ENCODE data around the gene TSKU. TPM values are rescaled to one million over a fixed set of nuclear protein-coding genes. Genes with fewer than 3 reads are reported as not detected.

The TSKU gene
- total and polyA plus RNA-seq, 9 of the 15 experiments (the other 6 are each of a cell fraction or from before 2014, with no cell fraction given): 0.60 to 11.9 (median 8.4) TPM

DNA sequence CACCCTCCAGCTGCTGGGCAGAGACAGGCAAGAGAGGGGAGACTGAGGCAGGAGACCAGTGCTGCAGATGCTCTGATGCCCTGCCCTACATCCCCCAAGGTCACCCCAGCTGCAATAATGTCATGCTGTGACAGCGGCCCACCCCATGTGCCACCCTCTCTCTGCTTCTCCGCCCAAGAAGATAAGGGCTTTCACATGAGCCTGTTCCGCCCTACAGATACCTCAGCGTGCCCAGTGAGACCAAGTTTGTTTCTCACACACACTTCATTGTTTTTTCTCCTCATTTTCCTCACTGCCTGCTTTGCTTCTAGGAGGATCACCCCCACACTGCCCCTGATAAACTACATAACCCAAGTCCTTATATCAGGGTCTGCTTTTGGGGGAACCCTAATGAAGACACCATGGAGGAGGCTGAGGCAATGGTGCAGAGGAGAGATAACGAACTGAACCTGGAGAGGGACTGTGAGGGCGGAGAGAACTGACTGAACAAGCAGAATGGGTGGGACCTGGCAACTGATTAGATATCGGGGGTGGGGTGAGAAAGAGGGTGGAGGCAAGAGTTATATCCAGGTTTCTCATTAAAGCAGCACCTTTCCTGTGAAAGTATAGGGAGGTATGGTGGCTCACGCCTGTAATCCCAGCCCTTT is 37.5 kb upstream of the TSKU start (continued):
- no peak for TF ChIP-seq ETV6 (IDR thresholded peaks at IDR 0.05; ENCODE audit: borderline replicate concordance in 1 of 2, low read depth in 2 of 2, low read length in 1 of 2)
- TF ChIP-seq ETV6 (CRISPR knock-in tag; IDR thresholded peaks at IDR 0.05; ENCODE audit: borderline replicate concordance): no peak
- no peak for TF ChIP-seq BMI1 (IDR thresholded peaks at IDR 0.05; ENCODE audit: low read length)
- no peak for TF ChIP-seq LARP7 (IDR thresholded peaks at IDR 0.05)
- no peak for TF ChIP-seq ZZZ3 (IDR thresholded peaks at IDR 0.05)
- no peak for TF ChIP-seq KAT2B (IDR thresholded peaks at IDR 0.05; ENCODE audit: low read depth, low read length)
- no peak for TF ChIP-seq SAFB2 (IDR thresholded peaks at IDR 0.05; ENCODE audit: borderline replicate concordance, low read depth, low read length, severe bottlenecking)
- no peak for TF ChIP-seq HEY1 (CRISPR knock-in tag; IDR thresholded peaks at IDR 0.05; ENCODE audit: borderline replicate concordance)
- TF ChIP-seq NRF1 (conservative IDR thresholded peaks at IDR 0.05 in 1 of 2, IDR thresholded peaks at IDR 0.05 in 1 of 2): no peak
- no peak for TF ChIP-seq ZNF133 (CRISPR knock-in tag; IDR thresholded peaks at IDR 0.05)
- peak; percentile 24; the same call in 1 of the 2 replicates for TF ChIP-seq JUN (IDR thresholded peaks at IDR 0.05; ENCODE audit: borderline replicate concordance, low read depth, low read length)
- no peak for TF ChIP-seq JUN (CRISPR knock-in tag; IDR thresholded peaks at IDR 0.05; ENCODE audit: borderline replicate concordance)
- no peak for TF ChIP-seq FOXJ3 (CRISPR knock-in tag; IDR thresholded peaks at IDR 0.05)
- TF ChIP-seq, protein P1, sequence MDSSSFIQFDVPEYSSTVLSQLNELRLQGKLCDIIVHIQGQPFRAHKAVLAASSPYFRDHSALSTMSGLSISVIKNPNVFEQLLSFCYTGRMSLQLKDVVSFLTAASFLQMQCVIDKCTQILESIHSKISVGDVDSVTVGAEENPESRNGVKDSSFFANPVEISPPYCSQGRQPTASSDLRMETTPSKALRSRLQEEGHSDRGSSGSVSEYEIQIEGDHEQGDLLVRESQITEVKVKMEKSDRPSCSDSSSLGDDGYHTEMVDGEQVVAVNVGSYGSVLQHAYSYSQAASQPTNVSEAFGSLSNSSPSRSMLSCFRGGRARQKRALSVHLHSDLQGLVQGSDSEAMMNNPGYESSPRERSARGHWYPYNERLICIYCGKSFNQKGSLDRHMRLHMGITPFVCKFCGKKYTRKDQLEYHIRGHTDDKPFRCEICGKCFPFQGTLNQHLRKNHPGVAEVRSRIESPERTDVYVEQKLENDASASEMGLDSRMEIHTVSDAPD (CRISPR knock-in tag; IDR thresholded peaks at IDR 0.05): no peak
- no peak for TF ChIP-seq FOXA1 (IDR thresholded peaks at IDR 0.05; ENCODE audit: borderline replicate concordance)
- TF ChIP-seq, protein P2, sequence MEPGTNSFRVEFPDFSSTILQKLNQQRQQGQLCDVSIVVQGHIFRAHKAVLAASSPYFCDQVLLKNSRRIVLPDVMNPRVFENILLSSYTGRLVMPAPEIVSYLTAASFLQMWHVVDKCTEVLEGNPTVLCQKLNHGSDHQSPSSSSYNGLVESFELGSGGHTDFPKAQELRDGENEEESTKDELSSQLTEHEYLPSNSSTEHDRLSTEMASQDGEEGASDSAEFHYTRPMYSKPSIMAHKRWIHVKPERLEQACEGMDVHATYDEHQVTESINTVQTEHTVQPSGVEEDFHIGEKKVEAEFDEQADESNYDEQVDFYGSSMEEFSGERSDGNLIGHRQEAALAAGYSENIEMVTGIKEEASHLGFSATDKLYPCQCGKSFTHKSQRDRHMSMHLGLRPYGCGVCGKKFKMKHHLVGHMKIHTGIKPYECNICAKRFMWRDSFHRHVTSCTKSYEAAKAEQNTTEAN (CRISPR knock-in tag; IDR thresholded peaks at IDR 0.05): no peak
- no peak for TF ChIP-seq PURB (CRISPR knock-in tag; IDR thresholded peaks at IDR 0.05; ENCODE audit: low read depth)
- no peak for TF ChIP-seq ELF1 (tag; IDR thresholded peaks at IDR 0.05)
- TF ChIP-seq SRSF9 (IDR thresholded peaks at IDR 0.05; ENCODE audit: borderline replicate concordance, low read depth, low read length): no peak
- no peak; the same call in 1 of the 2 replicates for TF ChIP-seq RFX7 (CRISPR knock-in tag; IDR thresholded peaks at IDR 0.05)
- TF ChIP-seq ZKSCAN3 (CRISPR knock-in tag; IDR thresholded peaks at IDR 0.05): no peak
- TF ChIP-seq, protein P3, sequence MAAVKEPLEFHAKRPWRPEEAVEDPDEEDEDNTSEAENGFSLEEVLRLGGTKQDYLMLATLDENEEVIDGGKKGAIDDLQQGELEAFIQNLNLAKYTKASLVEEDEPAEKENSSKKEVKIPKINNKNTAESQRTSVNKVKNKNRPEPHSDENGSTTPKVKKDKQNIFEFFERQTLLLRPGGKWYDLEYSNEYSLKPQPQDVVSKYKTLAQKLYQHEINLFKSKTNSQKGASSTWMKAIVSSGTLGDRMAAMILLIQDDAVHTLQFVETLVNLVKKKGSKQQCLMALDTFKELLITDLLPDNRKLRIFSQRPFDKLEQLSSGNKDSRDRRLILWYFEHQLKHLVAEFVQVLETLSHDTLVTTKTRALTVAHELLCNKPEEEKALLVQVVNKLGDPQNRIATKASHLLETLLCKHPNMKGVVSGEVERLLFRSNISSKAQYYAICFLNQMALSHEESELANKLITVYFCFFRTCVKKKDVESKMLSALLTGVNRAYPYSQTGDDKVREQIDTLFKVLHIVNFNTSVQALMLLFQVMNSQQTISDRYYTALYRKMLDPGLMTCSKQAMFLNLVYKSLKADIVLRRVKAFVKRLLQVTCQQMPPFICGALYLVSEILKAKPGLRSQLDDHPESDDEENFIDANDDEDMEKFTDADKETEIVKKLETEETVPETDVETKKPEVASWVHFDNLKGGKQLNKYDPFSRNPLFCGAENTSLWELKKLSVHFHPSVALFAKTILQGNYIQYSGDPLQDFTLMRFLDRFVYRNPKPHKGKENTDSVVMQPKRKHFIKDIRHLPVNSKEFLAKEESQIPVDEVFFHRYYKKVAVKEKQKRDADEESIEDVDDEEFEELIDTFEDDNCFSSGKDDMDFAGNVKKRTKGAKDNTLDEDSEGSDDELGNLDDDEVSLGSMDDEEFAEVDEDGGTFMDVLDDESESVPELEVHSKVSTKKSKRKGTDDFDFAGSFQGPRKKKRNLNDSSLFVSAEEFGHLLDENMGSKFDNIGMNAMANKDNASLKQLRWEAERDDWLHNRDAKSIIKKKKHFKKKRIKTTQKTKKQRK (IDR thresholded peaks at IDR 0.05; ENCODE audit: borderline replicate concordance, low read depth, low read length): no peak
- no peak for TF ChIP-seq RBM22 (IDR thresholded peaks at IDR 0.05; ENCODE audit: low read depth, low read length, poor library complexity, severe bottlenecking)
- TF ChIP-seq POLR2H (tag; IDR thresholded peaks at IDR 0.05; ENCODE audit: low read depth): no peak

Measured in K562 (cell line).